ENCODE data around the gene LBHD2.
"Not testable (repeated sequence)": the region's sequence is repeated elsewhere in the genome, so short reads cannot be mapped to it uniquely, and the experiment has no call there.

LBHD2 gene

GRCh38 chr14:103117499-103117898 is 33.5 kb downstream of the LBHD2 start:
- DNase-seq; H3K4me1 Mint-ChIP-seq (ENCODE audit: low read depth in 2 of 2); H3K27ac Mint-ChIP-seq; H3K36me3 Mint-ChIP-seq (ENCODE audit: insufficient read depth); ATAC-seq (replicated peaks); H3K9me3 Mint-ChIP-seq; H3K4me3 Mint-ChIP-seq: not testable (repeated sequence)
- H3K27me3 Mint-ChIP-seq, result peaks cover 19 to 30% of the 10 kb centered on the region in 2 donors

- Mint-ChIP-seq H3K4me1 (ENCODE audit: low read depth in 2 of 2) (peaks cover 5 to 6% of the 10 kb centered on the region in 2 donors), H3K9me3 (no peaks in the 10 kb centered on the region), H3K4me3 (no peak overlapping the region), H3K27ac (no peak overlapping the region), H3K27me3 (peaks cover 19 to 31% of the 10 kb centered on the region in 2 donors), H3K36me3 (ENCODE audit: insufficient read depth) (peaks cover 3% of the 10 kb centered on the region)
- no peak for ATAC-seq (replicated peaks)
- DNase-seq, result no peak
These were observed 34.1 kb downstream of the LBHD2 start for GRCh38 chr14:103118018-103118662.

GRCh38 chr14:103118663-103119404 is 34.8 kb downstream of the LBHD2 start:
- Mint-ChIP-seq H3K36me3 (ENCODE audit: insufficient read depth) (peaks cover 3% of the 10 kb centered on the region), H3K27ac (no peak overlapping the region), H3K27me3 (peaks cover 19 to 32% of the 10 kb centered on the region in 2 donors), H3K4me1 (ENCODE audit: low read depth in 2 of 2) (peaks cover 5 to 6% of the 10 kb centered on the region in 2 donors), H3K4me3 (no peak overlapping the region), H3K9me3 (no peaks in the 10 kb centered on the region)
- DNase-seq (no peak), ATAC-seq (replicated peaks) (peak; percentile 40)

- H3K4me3 Mint-ChIP-seq; DNase-seq; H3K9me3 Mint-ChIP-seq; H3K4me1 Mint-ChIP-seq (ENCODE audit: low read depth in 2 of 2); H3K27ac Mint-ChIP-seq; H3K36me3 Mint-ChIP-seq (ENCODE audit: insufficient read depth); ATAC-seq (replicated peaks): not testable (repeated sequence)
- H3K27me3 Mint-ChIP-seq, result peaks cover 24 to 39% of the 10 kb centered on the region in 2 donors
These were observed 35.5 kb downstream of the LBHD2 start for GRCh38 chr14:103119527-103119926.

- Mint-ChIP-seq H3K4me1 (ENCODE audit: low read depth in 2 of 2) (peaks cover 0 to 4% of the 10 kb centered on the region in 2 donors), H3K27me3 (peaks cover 24 to 50% of the 10 kb centered on the region in 2 donors), H3K4me3 (peak overlapping the region in 1 of 2 donors; percentile 26), H3K27ac (no peak overlapping the region), H3K36me3 (ENCODE audit: insufficient read depth) (peaks cover 4% of the 10 kb centered on the region), H3K9me3 (no peaks in the 10 kb centered on the region)
- no peak for ATAC-seq (replicated peaks)
- no peak for DNase-seq
These were observed 37.3 kb downstream of the LBHD2 start for GRCh38 chr14:103121121-103121845.

GRCh38 chr14:103121846-103122584 is 38.0 kb downstream of the LBHD2 start:
- DNase-seq (no peak), ATAC-seq (replicated peaks) (no peak)
- Mint-ChIP-seq H3K4me3 (peak overlapping the region in 1 of 2 donors; percentile 35), H3K36me3 (ENCODE audit: insufficient read depth) (peaks cover 6% of the 10 kb centered on the region), H3K9me3 (no peaks in the 10 kb centered on the region), H3K27ac (no peak overlapping the region), H3K4me1 (ENCODE audit: low read depth in 2 of 2) (peaks cover 0 to 5% of the 10 kb centered on the region in 2 donors), H3K27me3 (peaks cover 24 to 50% of the 10 kb centered on the region in 2 donors)

GRCh38 chr14:103122585-103122946 is 38.6 kb downstream of the LBHD2 start:
- peaks cover 0 to 5% of the 10 kb centered on the region in 2 donors for H3K4me1 Mint-ChIP-seq (ENCODE audit: low read depth in 2 of 2)
- no peaks in the 10 kb centered on the region for H3K9me3 Mint-ChIP-seq
- peaks cover 24 to 50% of the 10 kb centered on the region in 2 donors for H3K27me3 Mint-ChIP-seq
- H3K27ac Mint-ChIP-seq, result no peak overlapping the region
- peak overlapping the region in 1 of 2 donors; percentile 14 for H3K4me3 Mint-ChIP-seq
- ATAC-seq (replicated peaks) (no peak), DNase-seq (no peak)
- peaks cover 6% of the 10 kb centered on the region for H3K36me3 Mint-ChIP-seq (ENCODE audit: insufficient read depth)

GRCh38 chr14:103122947-103123633 is 39.1 kb downstream of the LBHD2 start, which contains the start of gene TNFAIP2:
Gene TNFAIP2, plus strand, starts transcription at chr14:103123461. Its CDS starts 2,997 bp downstream, at chr14:103126458.
- peak within 1 kb of the TSS; percentile 36 to 61 for H3K4me3 Mint-ChIP-seq
- H3K4me1 Mint-ChIP-seq (ENCODE audit: low read depth in 2 of 2), result peaks cover 0 to 5% of the 10 kb centered on the region in 2 donors
- no peaks in the 10 kb centered on the region for H3K9me3 Mint-ChIP-seq
- peaks cover 25 to 51% of the 10 kb centered on the region in 2 donors for H3K27me3 Mint-ChIP-seq
- no peak for DNase-seq
- ATAC-seq (replicated peaks), result peak; percentile 42
- peaks cover 6% of the 10 kb centered on the region for H3K36me3 Mint-ChIP-seq (ENCODE audit: insufficient read depth)
- H3K27ac Mint-ChIP-seq, result no peak within 1 kb of the TSS

GRCh38 chr14:103123634-103124500 is 39.9 kb downstream of the LBHD2 start:
- no peak overlapping the region for H3K27ac Mint-ChIP-seq
- ATAC-seq (replicated peaks), result no peak
- peak overlapping the region; percentile 36 to 61 for H3K4me3 Mint-ChIP-seq
- peaks cover 33 to 59% of the 10 kb centered on the region in 2 donors for H3K27me3 Mint-ChIP-seq
- DNase-seq, result no peak
- H3K9me3 Mint-ChIP-seq, result no peaks in the 10 kb centered on the region
- peaks cover 6% of the 10 kb centered on the region for H3K36me3 Mint-ChIP-seq (ENCODE audit: insufficient read depth)
- H3K4me1 Mint-ChIP-seq (ENCODE audit: low read depth in 2 of 2), result peaks cover 0 to 5% of the 10 kb centered on the region in 2 donors

GRCh38 chr14:103124501-103125001 is 40.5 kb downstream of the LBHD2 start:
- DNase-seq, result no peak
- H3K27ac Mint-ChIP-seq, result no peak overlapping the region
- no peaks in the 10 kb centered on the region for H3K9me3 Mint-ChIP-seq
- H3K27me3 Mint-ChIP-seq, result peaks cover 40 to 66% of the 10 kb centered on the region in 2 donors
- H3K4me3 Mint-ChIP-seq, result peak overlapping the region; percentile 36 to 61
- peaks cover 6% of the 10 kb centered on the region for H3K36me3 Mint-ChIP-seq (ENCODE audit: insufficient read depth)
- peaks cover 0 to 6% of the 10 kb centered on the region in 2 donors for H3K4me1 Mint-ChIP-seq (ENCODE audit: low read depth in 2 of 2)
- ATAC-seq (replicated peaks), result no peak

GRCh38 chr14:103125098-103126070 is 41.4 kb downstream of the LBHD2 start:
- Mint-ChIP-seq H3K4me3 (no peak overlapping the region), H3K27me3 (peaks cover 40 to 66% of the 10 kb centered on the region in 2 donors), H3K36me3 (ENCODE audit: insufficient read depth) (peaks cover 6% of the 10 kb centered on the region), H3K9me3 (no peaks in the 10 kb centered on the region), H3K4me1 (ENCODE audit: low read depth in 2 of 2) (peaks cover 0 to 6% of the 10 kb centered on the region in 2 donors), H3K27ac (peak overlapping the region in 1 of 2 donors; percentile 24)
- ATAC-seq (replicated peaks), result no peak
- DNase-seq, result no peak

Data from effector memory CD8-positive, alpha-beta T cell (primary cell).